Muscle layer of duodenum (tissue), 2 donors: ENCODE data around the gene PORCN.

Source experiments
- H3K27ac ChIP-seq: one replicate; pipeline ENCODE4 v1.7.0; 2013; ENCODE audit warnings: mild to moderate bottlenecking, low read length
- H3K27me3 ChIP-seq: one replicate; pipeline ENCODE4 v1.7.0; 2013; ENCODE audit warnings: low read depth, mild to moderate bottlenecking, control low read depth, low read length
- H3K36me3 ChIP-seq, 2 donors: one replicate each; pipeline ENCODE4 v1.7.0; 2013; ENCODE audit warnings: low read length in 2 of 2, control low read depth in 1 of 2, mild to moderate bottlenecking in 1 of 2; ENCODE audit not compliant: insufficient read depth in 2 of 2, control insufficient read depth in 1 of 2
- H3K4me1 ChIP-seq, 2 donors: one replicate each; pipeline ENCODE4 v1.7.0; 2013; ENCODE audit warnings: low read length in 2 of 2, mild to moderate bottlenecking in 2 of 2, control low read depth in 1 of 2, moderate library complexity in 1 of 2; ENCODE audit not compliant: insufficient read depth in 2 of 2, control insufficient read depth in 1 of 2
- H3K4me3 ChIP-seq, 2 donors: one replicate each; pipeline ENCODE4 v1.7.0; 2013; ENCODE audit warnings: low read length in 2 of 2, low read depth in 1 of 2, mild to moderate bottlenecking in 1 of 2
- H3K9me3 ChIP-seq, 2 donors: one replicate each; pipeline ENCODE4 v1.7.0; 2013; ENCODE audit warnings: low read length in 2 of 2, control low read depth in 1 of 2, mild to moderate bottlenecking in 1 of 2; ENCODE audit not compliant: control insufficient read depth in 1 of 2
- donor health status: healthy.

Gene PORCN

DNA sequence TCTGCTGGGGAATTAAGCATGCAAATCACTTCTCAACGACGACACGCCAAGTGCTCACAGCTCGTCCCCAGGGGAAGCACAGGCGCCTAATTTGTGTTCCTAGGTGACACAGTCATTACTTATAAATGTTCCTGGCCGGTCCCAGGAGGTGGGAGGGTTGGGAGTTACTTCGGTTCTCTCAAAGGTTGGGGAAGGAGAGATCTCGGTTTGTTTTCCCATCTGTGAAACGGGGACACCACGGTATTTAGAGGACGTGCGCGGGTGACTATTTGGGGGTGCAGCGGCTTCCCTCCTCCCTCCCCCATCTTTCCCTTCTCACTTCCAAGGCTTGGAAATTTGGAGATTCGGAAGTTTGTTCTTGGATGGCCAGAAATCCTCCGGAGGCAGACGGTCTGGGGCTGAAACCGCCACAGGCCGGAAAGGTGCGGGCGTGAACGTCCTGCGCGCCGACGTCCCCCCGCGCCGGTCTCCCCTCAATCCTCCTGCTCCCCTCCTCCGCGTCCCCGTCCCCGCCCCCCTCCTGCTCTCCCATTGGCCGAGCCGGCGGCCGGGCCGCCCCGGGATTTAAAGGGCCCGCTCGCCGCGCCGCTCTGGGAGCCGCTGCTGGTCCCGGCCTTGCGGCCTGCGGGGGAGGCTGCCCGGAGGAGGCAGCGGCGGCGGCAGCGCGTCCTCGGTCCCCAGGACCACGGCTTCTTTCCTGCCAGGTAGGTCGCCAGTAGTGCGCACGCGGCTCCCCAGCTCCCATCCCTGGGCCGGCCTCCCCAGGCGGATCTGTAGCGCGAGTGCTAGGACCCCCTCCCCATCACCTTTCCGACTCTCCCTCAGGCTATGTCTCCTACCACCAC is at the start of gene PORCN:
Gene PORCN, plus strand, starts transcription at position 593 of the 845 bp plus-strand sequence. CDS start 829 bp downstream, outside the sequence.
- H3K27ac ChIP-seq = peak within 1 kb of the TSS; percentile 60
- no peaks in the 10 kb centered on the region for H3K9me3 ChIP-seq
- peaks cover 0 to 8% of the 10 kb centered on the region in 2 donors for H3K4me1 ChIP-seq
- H3K27me3 ChIP-seq = no peaks in the 10 kb centered on the region
- H3K36me3 ChIP-seq = peaks cover 0 to 4% of the 10 kb centered on the region in 2 donors
- H3K4me3 ChIP-seq = peak within 1 kb of the TSS; percentile 73 to 79

- no peaks in the 10 kb centered on the region for H3K4me1 ChIP-seq
- H3K27me3 ChIP-seq = no peaks in the 10 kb centered on the region
- no peak overlapping the region for H3K4me3 ChIP-seq
- no peaks in the 10 kb centered on the region for H3K36me3 ChIP-seq
- no peak overlapping the region for H3K27ac ChIP-seq
- H3K9me3 ChIP-seq = no peaks in the 10 kb centered on the region
Measured at GRCh38 chrX:48459483-48459882, 49.3 kb upstream of the PORCN start.

GRCh38 chrX:48460031-48460430 is 48.8 kb upstream of the PORCN start:
- H3K27ac ChIP-seq = no peak overlapping the region
- H3K27me3 ChIP-seq = no peaks in the 10 kb centered on the region
- no peak overlapping the region for H3K4me3 ChIP-seq
- H3K4me1 ChIP-seq = no peaks in the 10 kb centered on the region
- no peaks in the 10 kb centered on the region for H3K9me3 ChIP-seq
- H3K36me3 ChIP-seq = no peaks in the 10 kb centered on the region

DNA sequence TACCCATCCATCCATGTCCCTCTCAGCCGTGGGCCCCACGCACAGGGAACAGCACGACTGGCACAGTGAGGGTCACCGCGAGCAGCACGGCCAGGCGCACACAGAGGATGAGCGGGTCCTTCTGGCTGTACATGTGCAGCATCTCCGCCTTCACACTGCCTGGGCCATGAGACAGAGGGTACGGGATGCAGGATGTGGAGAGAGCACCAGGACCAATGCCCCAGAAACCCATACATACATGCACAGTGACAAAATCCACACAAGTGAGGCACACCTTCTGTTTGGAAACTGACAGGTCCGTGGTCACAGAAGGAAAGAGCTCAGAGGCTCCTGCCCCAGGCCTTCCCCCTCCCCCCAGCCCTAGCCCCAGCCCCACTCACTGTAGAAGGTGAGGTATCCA is 48.2 kb upstream of the PORCN start:
- no peaks in the 10 kb centered on the region for H3K9me3 ChIP-seq
- H3K4me3 ChIP-seq = no peak overlapping the region
- no peaks in the 10 kb centered on the region for H3K36me3 ChIP-seq
- no peaks in the 10 kb centered on the region for H3K27me3 ChIP-seq
- no peak overlapping the region for H3K27ac ChIP-seq
- H3K4me1 ChIP-seq = no peaks in the 10 kb centered on the region

DNA sequence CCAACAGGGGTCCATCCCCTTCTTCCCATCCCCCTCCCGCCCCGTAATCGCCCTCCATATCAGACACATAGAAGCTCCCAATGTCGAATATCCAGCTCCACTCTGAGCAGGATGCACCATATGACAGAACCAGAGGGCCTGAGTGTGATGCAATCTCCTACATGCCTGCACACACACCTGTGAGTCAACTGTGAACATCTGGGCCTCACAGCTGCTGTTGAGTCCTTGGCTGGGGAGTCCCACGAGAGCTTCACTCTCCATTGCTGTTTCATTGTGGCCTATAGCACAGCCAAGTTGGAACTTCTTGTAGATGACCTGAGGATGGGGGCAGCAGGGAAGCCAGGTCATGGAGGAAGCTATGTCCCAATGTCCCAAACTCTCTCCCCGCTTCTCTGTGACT is 47.0 kb upstream of the PORCN start:
- Histone ChIP-seq H3K4me1 (no peaks in the 10 kb centered on the region), H3K27ac (no peak overlapping the region), H3K9me3 (no peaks in the 10 kb centered on the region), H3K36me3 (no peaks in the 10 kb centered on the region), H3K4me3 (no peak overlapping the region), H3K27me3 (no peaks in the 10 kb centered on the region)

- H3K4me3 ChIP-seq = no peak overlapping the region
- H3K36me3 ChIP-seq = no peaks in the 10 kb centered on the region
- peaks cover 0 to 13% of the 10 kb centered on the region in 2 donors for H3K4me1 ChIP-seq
- H3K27me3 ChIP-seq = no peaks in the 10 kb centered on the region
- H3K9me3 ChIP-seq = no peaks in the 10 kb centered on the region
- no peak overlapping the region for H3K27ac ChIP-seq
Measured at GRCh38 chrX:48465336-48465933, 43.4 kb upstream of the PORCN start.

GRCh38 chrX:48466696-48467095 is 42.1 kb upstream of the PORCN start:
- Histone ChIP-seq H3K4me1 (peaks cover 0 to 13% of the 10 kb centered on the region in 2 donors), H3K9me3 (no peaks in the 10 kb centered on the region), H3K27ac (no peak overlapping the region), H3K27me3 (no peaks in the 10 kb centered on the region), H3K36me3 (no peaks in the 10 kb centered on the region), H3K4me3 (no peak overlapping the region)

GRCh38 chrX:48467281-48467761 is 41.5 kb upstream of the PORCN start:
- Histone ChIP-seq H3K36me3 (no peaks in the 10 kb centered on the region), H3K4me1 (peaks cover 0 to 13% of the 10 kb centered on the region in 2 donors), H3K4me3 (peak overlapping the region in 1 of 2 donors; percentile 28), H3K27me3 (no peaks in the 10 kb centered on the region), H3K27ac (no peak overlapping the region), H3K9me3 (no peaks in the 10 kb centered on the region)

- no peaks in the 10 kb centered on the region for H3K9me3 ChIP-seq
- H3K27me3 ChIP-seq = no peaks in the 10 kb centered on the region
- peaks cover 0 to 13% of the 10 kb centered on the region in 2 donors for H3K4me1 ChIP-seq
- no peak overlapping the region for H3K27ac ChIP-seq
- H3K4me3 ChIP-seq = peak overlapping the region; percentile 28 to 57
- no peaks in the 10 kb centered on the region for H3K36me3 ChIP-seq
Measured at GRCh38 chrX:48468247-48468671, 40.5 kb upstream of the PORCN start.

DNA sequence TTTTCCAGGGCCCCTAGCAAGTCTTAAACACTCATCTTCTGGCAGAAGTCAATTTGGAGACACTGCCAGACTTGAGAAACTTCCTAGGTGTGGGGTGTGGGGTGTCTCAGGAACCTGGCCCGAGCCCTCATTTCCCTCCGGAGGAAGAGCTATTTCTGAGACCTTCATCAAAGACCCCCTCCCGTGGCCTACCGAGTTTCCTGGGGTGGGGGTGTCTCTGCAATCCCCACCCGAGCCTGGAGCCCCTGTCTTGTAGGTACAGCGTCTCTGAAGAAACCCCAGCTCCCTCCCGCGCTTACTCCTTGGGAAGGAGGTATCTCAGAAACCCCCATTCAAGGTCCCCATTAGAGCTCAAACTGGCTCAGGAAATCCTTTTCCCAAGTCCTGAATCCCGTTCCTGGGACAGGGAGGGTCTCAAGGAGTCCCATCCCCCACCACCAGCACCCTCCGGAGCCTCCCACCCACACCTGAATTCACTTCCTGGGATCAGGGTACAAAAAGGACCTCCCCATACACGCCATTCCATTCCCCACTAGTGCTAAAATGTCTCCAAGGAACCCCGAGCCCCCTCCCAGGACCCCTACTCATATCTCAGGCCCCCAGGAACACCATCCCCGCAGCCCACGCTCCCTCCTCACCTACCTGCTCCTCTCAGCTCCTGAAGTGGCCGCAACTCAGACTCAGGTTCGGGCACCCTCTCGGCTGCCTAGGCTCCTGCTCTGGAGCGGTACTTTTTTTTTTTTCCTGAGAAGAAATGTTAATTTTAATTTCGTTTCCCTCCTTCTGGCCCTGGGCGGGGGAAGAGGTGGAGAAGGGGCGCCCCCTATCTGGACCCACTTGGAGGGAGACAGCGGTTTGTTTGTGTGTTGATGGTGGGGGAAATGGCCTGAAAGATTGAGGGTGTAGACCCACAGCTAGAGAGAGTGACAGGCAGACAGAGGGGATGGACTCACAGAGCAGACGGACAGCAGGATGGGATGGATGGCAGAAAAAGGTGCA is 39.8 kb upstream of the PORCN start:
- Histone ChIP-seq H3K36me3 (no peaks in the 10 kb centered on the region), H3K4me1 (peaks cover 0 to 13% of the 10 kb centered on the region in 2 donors), H3K27ac (no peak overlapping the region), H3K27me3 (no peaks in the 10 kb centered on the region), H3K9me3 (no peaks in the 10 kb centered on the region), H3K4me3 (peak overlapping the region; percentile 28 to 48)
